ENCODE results near the gene STK32B.

- TF ChIP-seq CTCF (conservative IDR thresholded peaks at IDR 0.05) (no peak), ZFX (IDR thresholded peaks at IDR 0.05) (no peak)
Observed at GRCh38 chr4:5040856-5041620, 10.2 kb upstream of the STK32B start.

All from C4-2B (cell line).